Endometrial microvascular endothelial cells (primary cell): ENCODE measurements around the gene FAM171A1. TPM values are rescaled to one million over a fixed set of nuclear protein-coding genes. Genes with fewer than 3 reads are reported as not detected.
"Not testable (repeated sequence)": the region's sequence is repeated elsewhere in the genome, so short reads cannot be mapped to it uniquely, and the experiment has no call there.

ENCODE experiments used
- in situ Hi-C: cut with HindIII; loops from 2 replicates; pipeline ENCODE4 v1.10.0; 2017; ENCODE audit warnings: low sequenced_read_pairs, low pct_unique_long_range_greater_than_20kb; ENCODE audit errors: inconsistent ontology term
- total RNA-seq: library from RNA; depleted of rRNA; stranded (reverse); fragments of >200 nt; gene quantifications from one replicate; pipeline ENCODE4 v1.2.3, GENCODE V29; 2015; ENCODE audit errors: inconsistent ontology term

Gene FAM171A1
- total RNA-seq, result 92.5 TPM

- in situ Hi-C loops, result no loop called here
Measured at GRCh38 chr10:15370856-15371701, at the start of gene FAM171A1. FAM171A1 (minus strand) TSS chr10:15371289; CDS start chr10:15371052, 237 bp downstream.

DNA sequence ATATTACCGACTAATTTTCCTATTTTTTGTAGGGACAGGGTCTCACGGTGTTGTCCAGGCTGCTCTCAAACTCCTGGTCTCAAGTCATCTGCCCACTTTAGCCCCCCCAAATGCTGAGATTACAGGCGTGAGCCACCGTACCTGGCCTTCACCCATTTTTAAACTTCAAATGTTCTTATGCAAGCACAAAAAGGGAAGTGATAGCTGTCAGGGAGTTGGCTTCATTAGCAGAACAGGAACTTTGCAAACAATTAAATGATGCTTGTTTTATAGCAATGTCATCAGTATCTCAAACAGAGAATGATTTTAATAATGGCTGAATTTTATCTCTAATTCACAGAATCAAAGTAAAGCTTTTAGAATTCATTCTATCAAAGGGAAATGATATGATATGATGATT lies 49.8 kb upstream of the FAM171A1 start:
- in situ Hi-C loops, result no loop called here

- in situ Hi-C loops, result no loop called here
Measured at GRCh38 chr10:15419279-15419874, 48.3 kb upstream of the FAM171A1 start.

- in situ Hi-C loops, result no loop called here
Measured at GRCh38 chr10:15416034-15416433, 44.9 kb upstream of the FAM171A1 start.

GRCh38 chr10:15411010-15411409 lies 39.9 kb upstream of the FAM171A1 start:
- in situ Hi-C loops, result no loop called here

GRCh38 chr10:15409350-15409749 lies 38.3 kb upstream of the FAM171A1 start:
- in situ Hi-C loops, result not testable (repeated sequence)

DNA sequence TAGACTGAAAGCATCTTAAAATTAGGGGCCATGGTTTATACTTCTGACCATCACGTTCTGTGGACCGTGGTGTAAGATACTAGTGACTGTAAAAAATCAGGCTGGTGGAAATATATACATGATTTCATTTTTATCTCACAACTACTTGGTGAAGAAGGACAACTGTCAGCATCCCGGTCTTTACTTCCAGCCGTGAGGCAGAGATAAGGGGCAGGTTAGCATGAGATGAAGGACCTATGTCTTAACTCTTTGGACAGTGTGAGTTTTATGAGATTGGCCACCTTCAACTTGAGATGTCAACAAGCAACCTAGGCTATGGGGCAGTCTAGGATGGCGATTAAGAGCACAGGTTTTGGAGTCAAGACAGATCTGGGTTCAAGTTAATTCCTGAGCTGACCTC lies 37.5 kb upstream of the FAM171A1 start:
- in situ Hi-C loops, result no loop called here

DNA sequence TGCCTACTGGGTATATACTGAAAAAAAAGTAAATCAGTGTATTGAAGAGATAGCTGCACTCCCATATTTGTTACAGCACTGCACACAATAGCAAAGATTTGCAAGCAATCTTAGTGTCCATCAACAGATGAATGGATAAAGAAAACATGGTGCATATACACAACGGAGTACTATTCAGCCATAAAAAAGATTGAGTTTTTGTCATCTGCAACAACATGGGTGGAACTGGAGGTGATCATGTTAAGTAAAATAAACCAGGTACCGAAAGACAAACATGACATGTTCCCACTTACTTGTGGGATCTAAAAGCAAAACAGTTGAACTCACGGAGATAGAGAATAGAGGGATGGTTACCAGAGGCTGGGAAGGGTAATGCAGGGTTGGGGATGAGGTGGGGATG lies 34.2 kb upstream of the FAM171A1 start:
- in situ Hi-C loops, result no loop called here

DNA sequence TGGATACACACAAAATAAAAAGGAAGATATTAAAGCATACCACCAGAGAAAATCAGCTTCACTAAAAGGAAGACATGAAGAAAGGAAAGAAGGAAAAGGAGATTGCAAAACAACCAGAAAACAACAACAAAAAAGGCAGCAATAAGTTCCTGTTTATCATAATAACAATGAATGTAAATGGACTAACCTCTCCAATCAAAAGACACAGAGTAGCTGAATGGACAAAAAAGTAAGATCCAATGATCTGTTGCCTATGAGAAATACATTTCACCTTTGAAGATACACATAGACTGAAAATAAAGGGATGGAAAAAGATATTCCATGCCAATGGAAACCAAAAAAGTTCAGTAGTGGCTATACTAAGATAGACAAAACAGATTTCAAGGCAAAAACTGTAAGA lies 30.3 kb upstream of the FAM171A1 start:
- in situ Hi-C loops, result no loop called here

GRCh38 chr10:15400461-15400860 lies 29.4 kb upstream of the FAM171A1 start:
- in situ Hi-C loops, result not testable (repeated sequence)

DNA sequence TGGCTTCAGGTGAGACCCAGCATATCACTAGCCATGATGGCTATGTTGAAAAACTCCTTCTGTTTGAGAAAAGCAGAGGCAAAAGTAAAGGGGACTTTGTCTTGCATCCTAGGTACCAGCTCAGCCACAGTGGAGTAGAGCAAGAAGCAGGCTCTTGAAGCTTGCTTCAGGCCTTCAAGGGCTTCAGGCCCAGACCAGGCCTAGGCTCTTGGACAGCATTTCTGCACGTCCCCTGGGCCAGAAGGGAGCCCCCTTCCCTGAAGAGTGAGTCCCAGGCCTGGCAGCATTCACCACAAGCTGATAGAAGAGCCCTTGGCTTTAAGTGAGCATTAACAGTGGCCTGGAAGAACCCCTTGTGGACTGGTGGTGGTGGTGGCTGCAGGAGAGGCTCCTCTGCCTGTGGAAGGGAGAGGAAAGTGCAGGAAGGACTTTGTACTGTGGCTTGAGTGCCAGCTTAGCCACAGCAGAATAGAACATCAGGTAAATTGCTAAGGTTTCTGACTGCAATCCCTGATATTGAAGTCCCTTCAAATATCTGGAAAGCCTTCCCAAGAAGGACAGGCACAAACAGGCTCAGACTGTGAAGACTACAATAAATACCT lies 28.1 kb upstream of the FAM171A1 start:
- in situ Hi-C loops, result no loop called here

DNA sequence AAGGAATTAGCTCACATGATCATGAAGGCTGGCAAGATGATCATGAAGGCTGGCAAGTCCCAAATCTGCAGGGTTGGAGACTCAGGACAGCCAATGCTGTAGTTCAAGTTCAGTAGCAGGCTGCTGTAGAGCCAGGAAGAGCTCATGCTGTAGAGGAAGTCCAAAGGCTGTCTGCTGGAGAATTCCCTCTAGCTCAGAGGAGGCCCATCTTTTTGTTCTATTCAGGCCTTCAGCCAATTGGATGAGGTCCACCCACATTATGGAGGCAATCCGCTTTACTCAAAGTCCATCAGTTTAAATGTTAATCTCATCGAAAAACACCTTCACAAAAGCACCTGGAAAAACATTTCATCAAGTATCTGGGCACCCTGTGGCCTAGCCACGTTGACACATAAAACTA lies 24.8 kb upstream of the FAM171A1 start:
- in situ Hi-C loops, result no loop called here

GRCh38 chr10:15393139-15393825 lies 22.2 kb upstream of the FAM171A1 start:
- in situ Hi-C loops, result no loop called here

DNA sequence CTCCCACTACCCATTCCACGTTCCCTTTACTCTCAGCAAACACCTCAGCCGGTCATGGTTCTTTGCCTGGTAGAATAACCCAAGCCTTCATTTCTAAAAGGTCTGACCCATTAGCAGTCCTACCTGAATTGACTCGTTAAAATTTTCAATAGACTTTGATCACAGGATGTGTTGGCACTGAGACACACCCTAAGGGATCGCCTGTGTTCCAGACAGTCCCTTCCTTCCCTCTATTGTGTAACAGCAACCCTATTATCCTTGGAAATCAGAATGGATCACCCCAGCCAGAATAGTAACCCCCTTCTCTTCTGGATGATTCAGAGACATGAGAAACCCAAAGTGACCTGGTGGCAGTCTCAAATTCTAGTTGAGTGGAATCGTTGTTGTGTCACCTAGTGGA lies 20.4 kb upstream of the FAM171A1 start:
- in situ Hi-C loops, result no loop called here

GRCh38 chr10:15388172-15388571 lies 17.1 kb upstream of the FAM171A1 start:
- in situ Hi-C loops, result not testable (repeated sequence)

- in situ Hi-C loops, result no loop called here
Measured at GRCh38 chr10:15387021-15387420, 15.9 kb upstream of the FAM171A1 start.

- in situ Hi-C loops, result no loop called here
Measured at GRCh38 chr10:15385552-15386455, 14.7 kb upstream of the FAM171A1 start.

- in situ Hi-C loops, result no loop called here
Measured at GRCh38 chr10:15381420-15381819, 10.3 kb upstream of the FAM171A1 start.

DNA sequence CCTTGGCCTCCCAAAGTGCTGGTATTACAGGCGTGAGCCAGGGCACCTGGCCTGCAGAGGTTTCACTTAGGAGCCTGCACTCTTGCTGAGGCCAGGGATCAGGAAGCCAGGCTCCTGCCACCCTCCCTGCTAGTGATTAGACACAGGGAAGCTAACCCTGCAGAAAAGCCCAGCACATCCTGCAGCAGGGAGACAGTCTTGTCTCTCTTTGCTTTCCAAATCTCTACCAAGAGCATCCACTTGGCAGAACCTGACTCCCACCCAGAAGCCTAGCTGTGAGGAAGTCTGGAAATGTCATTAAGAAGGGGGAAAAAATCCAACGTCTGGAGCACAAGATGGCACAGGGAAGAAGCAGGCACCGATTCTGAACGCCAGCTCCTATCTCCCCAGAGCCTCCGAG lies 8.0 kb upstream of the FAM171A1 start:
- in situ Hi-C loops, result no loop called here
